WI38 (cell line): ENCODE results near the gene NR2E3.

Experiments used
- H3K4me3 ChIP-seq: 2 replicates; pipeline ENCODE4 v1.5.1; 2011; ENCODE audit warnings: low read depth, mild to moderate bottlenecking, control low read depth, low read length
- CTCF ChIP-seq: IDR thresholded peaks from 2 replicates; pipeline ENCODE4 v1.5.1; 2012; ENCODE audit warnings: low read depth, mild to moderate bottlenecking, control low read depth, low read length

NR2E3 gene

GRCh38 chr15:71820127-71820526 lies 9.8 kb downstream of the NR2E3 start:
- TF ChIP-seq CTCF: no peak
- H3K4me3 ChIP-seq: no peak overlapping the region

GRCh38 chr15:71821547-71822129 lies 11.3 kb downstream of the NR2E3 start:
- TF ChIP-seq CTCF: no peak
- H3K4me3 ChIP-seq: no peak overlapping the region

- TF ChIP-seq CTCF: no peak
- no peak overlapping the region for H3K4me3 ChIP-seq
Measured at GRCh38 chr15:71822890-71823630, 12.7 kb downstream of the NR2E3 start.

- no peak overlapping the region for H3K4me3 ChIP-seq
- TF ChIP-seq CTCF: no peak
Measured at GRCh38 chr15:71823801-71824200, 13.4 kb downstream of the NR2E3 start.

- no peak overlapping the region for H3K4me3 ChIP-seq
- TF ChIP-seq CTCF: no peak
Measured at GRCh38 chr15:71825021-71825730, 14.8 kb downstream of the NR2E3 start.

- no peak overlapping the region for H3K4me3 ChIP-seq
- no peak for TF ChIP-seq CTCF
Measured at GRCh38 chr15:71826196-71826595, 15.8 kb downstream of the NR2E3 start.

GRCh38 chr15:71830981-71831380 lies 20.6 kb downstream of the NR2E3 start:
- no peak for TF ChIP-seq CTCF
- H3K4me3 ChIP-seq: no peak overlapping the region
